Fibroblast of skin of right quadriceps (primary cell): Measurements from ENCODE around the gene STARD13.
A peak's percentile ranks its signal among the peaks of the same experiment; 100 is the strongest.

Experiments used
- DNase-seq: peaks from one replicate; pipeline ENCODE4 v3.0.0-alpha.2; 2013

Gene STARD13

DNA sequence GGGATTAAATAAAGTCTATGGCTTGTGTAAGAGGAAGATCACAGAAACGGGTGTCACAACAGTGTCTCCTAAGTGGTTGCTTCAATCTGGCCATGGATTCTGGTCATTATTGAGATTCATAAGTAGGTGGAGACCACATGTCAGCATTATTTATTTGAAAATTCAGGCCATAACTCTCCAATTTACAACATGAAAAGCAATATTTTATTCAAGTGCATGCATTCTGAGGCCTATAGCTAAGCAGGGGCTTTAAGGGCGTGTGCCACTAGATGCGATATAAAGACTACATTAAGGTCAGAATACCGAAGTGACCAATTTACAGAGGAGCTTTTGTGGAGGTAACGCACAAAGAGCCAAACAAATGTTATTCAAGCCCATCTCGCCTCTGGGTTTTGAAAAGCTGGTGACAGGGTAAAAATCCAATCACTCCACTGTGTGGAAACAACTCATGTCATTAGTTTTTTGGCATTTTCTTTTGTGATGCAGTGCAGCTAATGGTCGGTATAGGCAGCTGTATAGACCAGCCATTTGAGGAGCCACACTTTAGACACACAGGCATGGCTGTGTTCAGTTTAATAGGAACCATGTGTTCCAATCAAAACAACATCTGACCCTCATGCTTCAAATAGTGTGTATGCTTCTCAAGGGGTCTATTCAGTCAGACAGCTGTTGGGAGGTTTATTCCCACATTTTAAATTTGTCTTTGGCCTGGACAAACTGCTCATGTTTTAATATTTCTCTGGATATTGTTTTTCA is 145.6 kb downstream of the STARD13 start:
- no peak for DNase-seq

DNA sequence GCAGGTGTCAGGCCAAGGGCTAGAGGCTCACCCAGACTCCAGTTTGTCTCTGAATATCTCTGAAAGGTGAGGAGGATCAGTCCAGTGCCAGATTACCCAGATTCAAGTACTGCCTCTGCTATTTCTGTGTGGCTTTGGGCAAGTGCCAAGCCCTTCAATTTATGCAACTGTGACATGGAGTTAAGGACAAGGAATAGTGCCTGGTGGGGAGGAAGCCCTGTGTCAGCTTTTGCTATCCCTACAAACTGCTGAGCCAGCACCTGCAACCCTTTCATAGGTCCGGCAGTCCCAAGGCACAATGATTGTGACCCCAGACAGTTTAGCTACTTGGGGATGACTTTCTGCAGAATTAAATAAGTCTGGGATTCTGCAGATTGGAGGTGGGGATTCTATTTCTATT is 146.4 kb downstream of the STARD13 start:
- no peak for DNase-seq

DNA sequence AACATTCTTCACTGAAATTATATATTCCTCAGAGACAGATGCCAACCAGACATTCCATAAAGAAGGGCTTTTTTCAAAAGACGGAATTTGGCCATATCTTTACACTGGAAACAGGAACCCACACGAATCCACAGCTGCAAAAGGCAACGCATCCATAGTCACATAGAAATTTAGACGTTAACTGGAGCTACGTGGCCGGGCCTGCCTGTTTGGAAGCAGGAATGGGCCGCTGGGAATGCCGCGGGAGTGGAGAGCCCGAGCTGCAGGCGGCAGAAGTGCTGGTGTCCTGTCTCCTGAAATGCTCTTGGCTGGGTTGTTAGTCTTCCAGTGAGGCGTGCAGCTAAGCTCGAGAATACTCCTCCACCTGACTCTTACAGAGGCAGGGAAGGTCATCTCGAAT is 147.1 kb downstream of the STARD13 start:
- DNase-seq = no peak

DNA sequence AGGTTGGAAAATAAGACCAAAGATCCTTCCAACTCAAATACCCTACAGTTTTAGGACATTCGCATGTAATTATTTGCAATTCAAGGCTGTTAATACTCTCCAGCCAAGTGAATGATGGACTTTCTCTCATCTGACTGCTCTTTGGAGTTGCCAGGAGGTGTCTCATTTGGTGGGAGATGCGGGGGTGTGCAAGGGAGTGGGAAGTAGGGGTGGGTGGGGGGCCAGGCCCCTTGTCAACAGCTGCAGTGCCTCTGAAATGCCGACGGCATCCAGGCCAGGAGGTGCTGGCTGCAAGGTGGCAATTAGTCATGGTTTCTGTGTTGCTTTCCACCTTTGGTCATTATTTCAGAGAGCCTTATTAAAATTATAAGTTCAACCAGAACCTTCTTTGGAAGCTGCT is 147.8 kb downstream of the STARD13 start:
- DNase-seq = no peak

DNA sequence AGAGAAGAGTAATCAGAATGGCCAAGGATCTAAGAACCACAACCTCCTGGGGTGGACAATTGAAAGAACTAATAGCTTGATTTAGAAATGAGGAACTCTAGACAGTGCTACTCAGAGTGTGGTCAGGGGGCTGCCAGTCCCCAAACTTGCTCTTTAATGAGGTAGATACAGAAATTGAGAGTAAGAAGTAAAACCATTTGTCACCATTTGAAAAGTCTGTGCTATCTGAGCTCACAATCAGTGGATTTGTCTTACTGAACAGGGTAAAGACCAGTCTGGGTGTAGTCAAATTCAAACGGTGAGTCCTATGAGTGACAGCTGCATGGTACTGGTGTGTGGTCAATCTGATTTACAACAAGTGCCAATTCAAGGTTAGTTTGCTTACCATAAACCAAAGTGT is 150.5 kb downstream of the STARD13 start:
- DNase-seq = no peak

DNA sequence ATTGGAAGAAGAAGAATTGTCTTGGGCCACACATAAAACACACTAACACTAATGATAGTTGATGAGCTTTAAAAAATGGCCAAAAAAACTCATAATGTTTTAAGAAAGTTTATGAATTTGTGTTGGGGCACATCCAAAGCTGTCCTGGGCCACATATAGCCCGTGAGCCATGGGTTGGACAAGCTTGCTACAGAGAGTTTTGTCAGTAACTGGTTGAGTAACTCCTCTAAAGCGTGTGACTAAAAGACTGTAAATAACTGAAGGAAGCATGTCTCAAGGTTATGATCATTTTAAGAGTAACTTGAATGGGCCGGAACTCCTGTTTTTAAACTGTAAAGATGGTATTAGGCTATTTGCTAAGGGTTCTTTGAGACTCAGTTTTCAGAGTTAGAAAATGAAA is 151.3 kb downstream of the STARD13 start:
- no peak for DNase-seq

DNA sequence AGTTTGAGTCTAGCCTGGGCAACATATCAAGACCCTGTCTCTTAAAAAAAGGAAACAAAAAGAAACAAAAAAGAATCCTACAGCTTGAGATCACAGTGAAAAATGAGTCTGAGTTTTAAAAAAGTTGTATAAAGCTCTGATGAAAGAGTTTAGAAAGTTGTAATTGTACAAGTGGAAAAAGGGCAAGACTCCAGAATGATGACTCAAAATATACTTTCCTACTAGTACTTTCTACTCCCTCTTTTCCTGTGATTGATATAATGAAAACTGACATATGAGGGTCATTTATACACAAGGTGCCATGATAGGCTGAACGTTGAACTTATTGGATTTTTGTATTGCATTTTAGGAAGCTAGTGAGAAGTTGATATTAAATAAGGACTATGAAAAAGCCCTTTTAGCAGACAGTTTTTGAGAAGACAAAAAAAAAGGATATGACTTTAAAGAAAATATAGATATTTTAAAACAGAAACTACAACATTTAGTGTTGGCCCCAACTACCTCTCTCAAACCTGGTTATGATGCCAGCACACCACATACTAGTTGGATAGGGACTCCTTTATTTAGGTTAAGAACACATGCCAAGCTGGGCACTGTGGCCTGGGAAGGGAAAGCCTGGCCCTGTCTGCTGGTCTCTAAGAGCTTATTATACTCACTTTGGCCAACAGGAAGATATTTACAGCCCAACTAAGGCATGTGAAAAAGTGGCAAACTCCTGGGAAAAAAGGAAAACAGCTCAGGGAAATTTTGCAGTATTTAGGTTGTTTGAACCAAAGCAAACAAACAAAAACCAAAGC is 152.7 kb downstream of the STARD13 start:
- DNase-seq = peak; percentile 42

DNA sequence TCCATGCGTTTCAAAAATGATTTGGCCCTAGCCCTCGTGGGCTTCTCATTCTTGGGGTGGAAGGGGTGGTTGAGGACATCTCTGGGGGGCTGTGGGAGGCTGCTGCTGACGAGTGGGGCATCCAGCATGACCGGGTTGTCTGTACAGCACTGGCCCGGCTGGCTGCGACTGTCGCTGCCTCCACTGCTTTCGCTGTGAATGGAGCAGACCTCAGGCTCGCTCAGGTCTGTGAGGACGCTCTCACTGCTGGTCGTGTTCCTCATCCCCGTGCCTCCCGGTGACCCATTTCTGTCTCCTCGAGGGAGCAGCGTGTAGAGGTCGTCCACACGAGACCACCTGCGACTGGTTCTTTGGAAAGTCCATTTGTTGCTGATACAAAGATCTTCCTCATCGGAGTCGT is 155.7 kb downstream of the STARD13 start:
- DNase-seq = no peak

DNA sequence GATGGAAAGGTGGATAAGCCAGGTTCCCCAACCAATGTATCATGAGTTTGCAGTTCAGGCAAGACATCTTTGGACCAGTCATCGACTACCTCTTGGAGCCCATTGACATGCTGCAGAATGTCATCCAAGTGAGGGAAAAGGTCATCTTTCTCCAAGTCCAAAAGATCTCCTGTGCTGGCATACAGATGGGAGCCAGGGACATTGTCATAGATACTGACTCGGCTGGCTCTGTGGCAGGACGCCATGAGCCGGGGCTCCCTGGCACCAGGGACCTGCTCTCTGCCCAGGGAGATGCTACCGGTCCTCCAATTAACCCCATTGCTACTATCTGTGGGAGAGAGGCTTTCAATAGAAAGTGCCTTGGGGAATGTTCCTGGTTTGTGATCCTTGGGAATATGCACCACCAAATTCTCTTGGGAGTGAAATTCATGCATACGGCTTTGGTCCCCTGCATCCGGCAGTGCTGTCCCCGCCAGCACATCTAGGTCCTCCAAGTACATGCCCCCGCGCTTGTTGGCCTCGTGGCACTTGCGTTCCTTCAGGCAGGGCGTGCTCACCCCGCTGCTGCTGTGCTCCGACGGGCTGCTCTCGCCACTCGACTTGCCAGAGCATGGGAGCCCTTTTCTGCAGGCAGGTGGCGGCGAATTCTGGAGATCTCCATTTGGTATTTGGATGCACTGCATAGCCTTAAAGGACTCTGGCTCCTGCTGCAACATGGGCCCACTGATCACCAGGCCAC is 156.3 kb downstream of the STARD13 start:
- no peak for DNase-seq

DNA sequence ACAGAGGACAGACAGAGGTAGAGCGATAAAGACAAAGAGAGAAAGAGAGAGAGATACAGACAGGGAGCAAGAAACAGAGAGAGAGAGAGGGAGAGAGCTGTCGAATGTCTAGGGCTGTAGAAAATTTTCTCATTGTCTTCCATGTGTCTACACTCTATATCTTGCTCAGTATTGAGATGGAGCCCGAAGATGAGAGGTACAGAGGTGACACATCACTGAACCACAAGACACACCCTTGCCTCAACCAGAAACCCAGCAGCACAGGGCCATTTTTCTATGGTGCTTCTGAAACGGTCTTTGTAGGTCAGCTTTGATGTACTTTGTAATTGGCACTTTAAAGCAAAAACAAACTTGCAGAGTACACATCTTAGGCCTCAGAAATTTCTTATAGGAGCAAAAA is 157.4 kb downstream of the STARD13 start:
- DNase-seq = no peak

DNA sequence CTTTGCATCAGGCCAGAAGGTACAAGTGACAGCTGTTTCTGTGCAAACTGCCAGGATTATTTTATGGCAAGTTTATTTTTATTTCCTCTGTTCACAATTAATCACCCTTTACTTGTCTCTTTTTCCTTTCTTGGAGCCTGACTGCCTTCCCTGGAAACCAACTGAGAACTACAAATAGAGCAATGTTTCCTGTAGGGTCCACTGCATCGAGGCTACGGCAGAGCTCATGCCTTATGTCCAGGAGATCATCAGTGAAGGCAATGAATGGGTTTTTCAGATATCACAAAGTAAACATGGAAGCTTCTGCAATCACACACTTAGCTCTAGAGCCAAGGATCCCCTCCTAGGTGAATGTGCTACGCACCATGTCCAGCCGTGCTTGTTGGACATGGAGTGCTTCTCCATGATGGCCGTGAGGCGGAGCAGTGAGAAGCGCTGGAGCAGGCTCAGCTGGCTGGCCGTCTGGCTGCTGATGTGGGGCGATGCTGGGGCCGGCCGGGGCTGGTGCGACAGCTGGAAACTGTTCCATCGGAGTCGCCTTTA is 158.5 kb downstream of the STARD13 start:
- DNase-seq = peak; percentile 64

DNA sequence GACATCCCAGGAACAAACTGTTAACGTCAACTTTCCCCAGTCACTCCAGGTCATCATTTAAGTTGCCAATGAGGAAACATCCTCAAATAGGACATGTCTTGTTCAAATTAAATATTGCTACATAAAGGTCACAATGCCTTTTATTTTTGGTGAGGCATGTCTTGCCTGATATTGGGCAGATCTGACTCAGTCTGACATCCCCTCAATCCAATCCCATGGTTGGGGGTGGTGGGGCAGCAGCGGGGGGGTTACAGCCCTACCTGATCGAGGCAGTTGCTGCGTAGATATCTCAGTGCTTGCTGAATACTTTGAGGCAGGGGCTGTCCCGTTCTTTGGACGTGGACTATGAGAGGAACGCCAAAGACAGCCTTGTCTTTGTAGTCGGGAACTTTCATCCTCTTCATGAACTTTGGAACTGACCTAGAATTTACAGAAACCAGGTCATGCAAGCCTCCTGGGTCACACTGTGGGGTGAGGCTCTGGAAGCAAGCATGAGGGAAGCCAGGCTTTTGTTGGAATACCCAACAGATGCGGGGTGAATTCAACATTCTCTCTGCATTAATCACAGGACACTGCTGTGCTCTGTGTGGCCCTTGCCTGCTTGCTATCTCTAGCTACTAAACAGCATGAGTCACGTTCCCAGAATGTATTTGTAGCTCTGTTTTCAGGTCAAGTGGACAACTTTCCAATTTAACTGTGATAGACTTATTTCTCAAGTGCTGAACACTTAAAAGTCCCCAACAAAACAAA is 159.6 kb downstream of the STARD13 start:
- peak; percentile 95 for DNase-seq

DNA sequence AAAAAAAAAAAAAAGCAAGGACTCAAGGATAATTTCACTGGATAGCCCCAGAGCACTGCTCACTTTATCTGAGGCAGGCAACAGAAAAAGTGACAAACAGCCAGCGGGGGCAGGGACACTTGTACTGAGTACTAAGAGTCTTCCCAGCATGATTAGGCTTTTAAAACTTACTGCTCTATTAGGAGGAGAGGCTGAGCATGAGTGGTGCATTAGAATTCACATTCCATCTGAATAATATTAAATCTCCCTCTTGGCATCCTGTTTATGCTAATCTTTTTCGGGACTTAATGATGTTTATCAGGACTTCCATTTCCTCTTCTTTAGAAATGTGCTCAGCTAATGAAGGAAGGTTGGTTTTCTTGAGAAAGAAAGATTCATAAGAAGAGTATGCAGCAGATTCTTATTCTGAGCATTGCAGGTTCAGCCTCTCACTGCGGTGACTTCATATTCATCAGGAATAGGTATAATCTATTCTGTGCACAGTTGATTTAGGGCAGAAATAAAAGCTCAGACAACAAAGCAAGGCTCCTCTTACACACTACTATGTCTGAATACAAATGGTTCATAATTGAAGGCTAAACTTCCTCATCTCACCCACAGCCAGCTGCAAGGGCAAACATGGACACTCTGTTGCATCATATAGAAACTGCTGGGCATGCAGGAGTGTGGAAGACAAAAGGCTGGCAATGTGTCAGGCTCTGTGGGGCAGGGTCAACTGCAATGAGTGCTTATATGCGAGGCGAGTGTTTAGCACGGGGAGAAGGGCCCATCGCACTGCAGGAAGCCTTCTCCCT is 162.3 kb downstream of the STARD13 start:
- DNase-seq = peak; percentile 74

DNA sequence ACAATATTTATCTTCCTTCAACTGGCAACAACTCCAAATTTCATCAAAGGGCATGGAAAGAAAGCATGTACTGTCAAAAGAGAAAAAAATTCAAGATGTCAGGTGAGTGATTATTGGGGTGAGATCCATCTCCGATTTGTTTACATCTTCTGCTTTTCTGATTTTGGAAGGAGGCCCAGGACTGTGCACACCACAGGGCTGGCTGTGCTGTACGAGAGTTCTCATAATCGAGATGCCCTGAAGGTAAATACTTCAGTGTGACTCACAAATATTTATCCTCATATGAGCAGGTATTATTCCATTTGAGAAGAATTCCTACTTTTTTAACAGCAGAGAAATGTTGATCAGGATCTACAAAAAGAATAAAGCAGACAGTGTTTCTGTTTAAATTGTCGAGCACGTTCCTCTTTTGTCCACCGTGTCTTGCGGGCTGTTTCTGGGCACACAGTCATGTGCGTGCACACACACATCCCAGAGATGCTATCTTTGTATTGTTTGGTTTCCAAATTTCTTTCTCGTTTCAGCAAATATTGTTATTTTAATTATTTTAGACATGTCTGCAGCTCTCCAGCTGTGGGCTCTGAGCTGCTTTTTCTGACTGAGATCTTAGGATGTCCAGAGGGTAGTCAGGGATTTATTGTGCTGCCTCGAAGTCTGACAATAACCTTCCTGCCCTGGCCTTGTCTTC is 165.6 kb downstream of the STARD13 start:
- DNase-seq = no peak

DNA sequence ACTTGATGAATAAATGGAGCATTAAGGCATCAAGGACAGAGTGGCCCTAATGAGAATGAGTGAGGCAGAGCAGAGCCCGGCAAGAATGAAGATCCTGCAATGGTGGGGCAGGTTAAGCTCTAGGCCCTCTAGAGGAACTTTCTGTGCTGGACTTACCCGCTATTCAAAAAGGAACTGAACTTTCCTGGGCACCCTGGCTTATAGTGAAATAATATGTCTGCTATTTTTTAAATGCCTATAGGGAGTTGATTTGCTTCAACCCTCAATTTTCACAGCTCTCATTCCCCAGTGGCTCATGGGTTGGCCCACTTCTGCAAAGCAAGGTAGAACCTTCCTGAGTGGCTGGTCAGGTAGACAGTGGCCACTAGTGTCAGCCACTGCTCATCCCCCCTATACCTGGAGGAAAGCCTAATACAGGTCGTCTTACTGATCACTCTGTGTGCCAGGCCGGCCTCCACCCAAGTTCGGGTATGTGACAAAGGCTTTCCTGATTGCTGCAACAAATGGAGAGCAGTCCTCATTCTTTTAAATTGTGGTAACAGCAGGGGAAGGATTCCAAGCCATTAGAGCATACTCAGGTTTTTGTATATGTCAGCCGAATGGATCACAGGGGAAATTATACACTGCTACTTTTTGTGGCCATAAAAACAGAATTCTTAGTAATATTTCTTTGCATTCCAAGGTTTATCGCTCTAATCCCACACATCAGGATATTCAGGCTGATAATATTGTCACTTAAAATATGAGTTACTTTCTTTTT is 166.4 kb downstream of the STARD13 start:
- DNase-seq = peak; percentile 68

DNA sequence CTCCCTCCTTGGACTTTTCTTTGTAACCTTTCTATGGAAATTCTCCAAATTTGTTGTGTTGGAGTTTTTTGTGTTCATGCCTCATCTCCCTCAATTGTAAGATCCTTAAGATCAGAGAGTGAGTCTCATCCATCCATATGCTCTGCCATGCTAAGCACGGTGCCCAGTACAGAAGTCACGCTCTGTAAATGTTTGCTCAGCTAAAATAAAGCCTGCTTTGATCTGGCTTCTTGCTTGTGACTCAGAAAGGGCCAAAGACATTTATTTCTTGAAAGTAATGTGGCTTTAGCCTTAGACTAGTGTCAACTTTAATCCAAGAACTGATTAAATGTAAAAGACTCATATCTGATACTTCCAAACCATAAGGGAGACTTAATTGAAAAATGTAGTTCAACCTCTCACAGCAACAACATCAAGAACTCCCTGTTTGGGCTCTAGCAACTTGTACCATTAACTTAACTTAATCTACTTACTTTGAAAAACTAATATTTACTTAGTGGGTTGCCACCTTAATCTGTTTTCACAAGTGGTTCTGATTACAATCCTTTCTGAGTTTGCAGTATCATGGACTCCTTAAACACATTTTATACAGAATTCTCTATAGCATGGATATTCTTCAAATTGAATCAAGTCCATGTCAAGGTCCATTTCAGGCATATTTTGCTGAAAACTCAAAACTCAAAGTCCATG is 169.1 kb downstream of the STARD13 start:
- no peak for DNase-seq

DNA sequence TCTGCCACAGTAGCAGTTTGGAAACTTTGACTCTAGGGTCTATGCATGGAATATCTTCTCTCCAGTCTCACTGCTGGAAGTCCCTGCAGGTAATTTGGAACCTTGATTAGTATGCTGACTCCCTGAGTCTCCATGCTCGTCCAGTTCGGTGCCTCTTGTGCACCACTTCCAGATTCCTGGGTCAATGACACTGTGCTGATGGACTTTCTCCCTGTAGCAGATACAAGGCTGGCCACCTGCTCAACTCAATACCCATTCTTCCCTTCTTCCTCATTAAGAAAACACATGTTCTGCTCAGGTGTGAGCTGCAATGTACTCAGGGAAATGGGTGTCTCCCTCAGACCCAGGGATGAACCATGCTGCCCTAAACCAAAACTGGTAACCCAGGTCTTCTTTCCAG is 170.3 kb downstream of the STARD13 start:
- no peak for DNase-seq

DNA sequence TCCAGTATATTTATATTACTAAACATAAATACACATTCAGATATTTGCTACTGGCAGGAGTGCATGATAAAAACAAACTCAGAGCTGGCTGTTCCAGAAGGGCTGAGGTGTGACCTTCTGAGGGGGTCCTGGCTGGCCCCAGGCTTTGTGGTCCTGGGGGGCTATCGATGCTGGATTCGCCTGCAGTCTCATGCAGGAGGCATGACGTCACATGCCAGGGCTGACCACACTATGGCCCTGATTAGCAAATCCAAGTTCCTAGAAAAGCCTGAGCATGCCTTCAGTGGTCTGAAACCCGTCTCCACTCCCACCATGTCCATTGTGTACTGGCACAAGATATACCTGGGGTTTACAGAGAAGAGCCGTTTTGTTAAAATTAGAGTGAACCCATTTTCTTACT is 171.4 kb downstream of the STARD13 start:
- no peak for DNase-seq

DNA sequence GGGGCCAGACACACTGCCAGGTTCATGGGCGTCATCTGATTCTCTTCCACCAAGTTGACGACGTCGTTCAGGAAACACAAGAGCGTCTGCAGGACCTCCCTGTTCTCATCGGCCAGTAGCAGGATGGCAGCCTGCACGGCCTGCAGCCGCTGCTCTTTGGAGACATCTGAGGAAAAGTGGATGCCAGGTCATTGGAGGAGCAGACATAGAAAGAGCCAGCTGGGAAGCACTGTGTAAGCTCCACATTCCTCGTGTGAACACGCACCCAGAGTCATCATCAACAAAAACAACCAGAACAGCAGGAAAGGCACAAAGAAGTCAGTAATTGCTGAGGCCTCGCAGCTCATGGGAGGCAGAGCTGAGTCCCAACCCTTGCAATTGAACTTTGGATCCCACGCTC is 172.8 kb downstream of the STARD13 start:
- no peak for DNase-seq
